Ecto neural progenitor cell (in vitro differentiated cells): ENCODE measurements around the gene ZNF644.
A peak's percentile ranks its signal among the peaks of the same experiment; 100 is the strongest.

Experiments used
- DNase-seq: peaks from one replicate; pipeline ENCODE4 v3.0.0-alpha.2; 2018; ENCODE audit warnings: low spot score

ZNF644 gene

DNA sequence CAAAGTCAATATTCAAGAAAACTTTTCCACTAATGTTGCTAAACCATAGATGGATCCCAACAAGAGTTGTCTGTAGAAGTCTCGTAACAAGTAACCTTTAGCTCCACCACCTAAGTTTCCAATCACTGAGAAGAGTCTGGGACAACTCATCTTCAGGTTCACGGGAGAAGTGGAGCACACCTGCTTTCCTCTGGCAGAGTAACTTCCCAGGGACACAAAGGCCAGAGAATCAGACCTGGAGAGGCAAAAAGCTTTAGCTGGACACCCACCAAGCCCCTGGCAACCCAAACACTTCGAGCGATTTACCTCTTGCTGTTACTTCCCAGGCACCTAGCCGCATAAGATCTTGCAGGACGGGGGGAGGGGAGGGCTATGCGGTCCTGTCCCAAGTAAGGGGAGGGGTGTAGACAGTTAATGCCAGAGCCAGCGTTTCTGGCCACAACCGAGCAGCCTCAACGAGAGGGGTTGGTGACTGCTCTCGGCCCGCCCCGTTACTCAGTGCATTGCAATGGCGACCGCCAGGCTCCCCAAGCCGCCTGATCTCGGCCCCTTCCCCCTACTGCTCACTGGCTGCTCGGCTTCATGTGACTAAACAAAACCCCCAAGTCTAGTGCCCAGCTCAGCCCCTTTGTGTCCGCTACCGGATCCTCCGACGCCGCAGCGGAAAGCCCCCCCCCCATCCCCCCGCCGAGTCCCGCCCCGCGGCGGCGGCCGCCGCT lies 709 bp downstream of the ZNF644 start:
- DNase-seq, result peak; percentile 90

DNA sequence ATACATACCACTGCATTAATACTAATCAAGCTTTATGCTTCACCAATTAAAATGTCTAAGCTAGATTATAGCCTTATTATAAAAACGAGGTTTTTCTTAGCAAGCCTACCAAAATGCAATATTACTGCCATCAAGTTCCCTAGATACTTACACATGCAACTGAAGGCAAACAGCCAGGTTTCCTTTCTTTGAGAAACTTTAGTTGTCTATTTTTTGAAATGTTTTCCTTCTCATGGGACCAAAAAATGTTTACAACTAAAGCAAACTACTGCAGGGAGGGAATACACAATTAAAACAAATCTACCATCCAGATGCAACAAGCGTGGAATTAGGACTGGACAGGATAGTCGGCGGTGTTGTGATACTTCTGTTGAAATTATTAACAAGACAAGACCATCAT lies 1.3 kb downstream of the ZNF644 start:
- DNase-seq, result no peak

DNA sequence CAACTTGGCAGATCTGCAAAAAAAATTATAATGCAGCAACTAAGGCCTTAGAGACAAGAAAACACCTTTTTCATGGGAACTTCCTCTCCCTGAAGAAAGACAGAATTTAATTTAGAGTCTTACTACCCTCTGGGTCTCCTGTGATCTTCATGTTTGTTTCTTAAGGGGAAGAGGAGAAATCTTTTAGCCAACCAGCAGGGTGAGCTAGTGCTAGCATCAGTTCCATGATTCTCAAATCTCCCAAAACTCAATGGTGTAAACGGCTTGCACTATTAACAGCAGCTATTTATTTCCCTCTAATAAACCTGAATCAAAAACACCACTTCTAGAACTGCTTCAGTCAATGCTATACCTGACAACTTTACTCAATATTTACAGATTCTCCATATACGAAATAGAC lies 3.8 kb downstream of the ZNF644 start:
- no peak for DNase-seq

DNA sequence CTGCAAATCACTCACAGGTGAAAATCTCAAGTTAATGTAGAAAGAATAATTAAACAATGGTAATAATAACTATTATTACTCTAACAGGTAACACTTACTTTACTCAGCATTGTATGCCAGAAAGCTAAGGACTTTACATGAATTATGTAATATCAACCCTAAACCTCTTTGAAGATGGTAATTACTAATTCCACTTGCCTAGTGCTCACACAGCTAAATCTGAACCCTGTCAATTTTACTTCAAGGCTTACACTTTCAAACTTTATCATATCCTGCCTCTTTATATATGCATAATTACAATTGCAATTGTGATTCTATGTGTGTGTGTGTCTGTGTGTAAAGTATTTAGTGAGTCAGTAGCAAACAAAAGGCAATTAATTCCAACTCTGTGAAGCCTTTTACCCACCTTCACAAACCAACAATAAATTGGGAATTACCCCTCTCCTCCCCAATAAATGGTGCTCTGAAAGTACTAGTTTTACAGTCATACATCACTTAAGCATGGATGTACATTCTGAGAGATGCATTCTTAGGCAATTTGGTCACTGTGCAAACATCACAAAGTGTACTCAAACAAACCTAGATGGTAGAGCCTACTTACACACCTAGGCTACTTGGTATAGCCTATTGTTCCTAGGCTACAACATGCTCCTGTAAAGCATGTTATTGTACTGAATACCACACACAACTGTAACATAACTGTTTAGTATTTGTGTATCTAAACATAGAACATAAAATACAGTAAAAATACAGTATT lies 5.9 kb downstream of the ZNF644 start:
- DNase-seq, result no peak

DNA sequence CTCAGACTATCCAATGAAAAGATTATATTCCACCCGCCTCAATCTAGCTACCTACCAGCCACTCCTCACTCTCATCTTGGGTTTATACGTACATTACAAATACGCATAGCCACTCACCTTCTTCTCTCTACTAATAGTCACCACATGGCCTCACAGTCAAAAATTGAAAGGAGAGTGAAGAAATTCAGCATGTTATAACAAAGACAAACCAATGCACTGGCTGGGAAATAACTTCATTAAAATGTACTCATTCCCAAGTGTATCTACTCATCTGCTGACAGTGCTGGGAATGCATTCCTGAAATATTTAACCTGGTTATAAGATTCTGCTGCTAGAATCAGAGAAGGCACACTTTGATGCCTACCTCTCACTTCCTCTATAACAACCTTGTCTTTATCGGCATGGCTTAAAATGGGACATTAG lies 6.5 kb downstream of the ZNF644 start:
- no peak for DNase-seq

DNA sequence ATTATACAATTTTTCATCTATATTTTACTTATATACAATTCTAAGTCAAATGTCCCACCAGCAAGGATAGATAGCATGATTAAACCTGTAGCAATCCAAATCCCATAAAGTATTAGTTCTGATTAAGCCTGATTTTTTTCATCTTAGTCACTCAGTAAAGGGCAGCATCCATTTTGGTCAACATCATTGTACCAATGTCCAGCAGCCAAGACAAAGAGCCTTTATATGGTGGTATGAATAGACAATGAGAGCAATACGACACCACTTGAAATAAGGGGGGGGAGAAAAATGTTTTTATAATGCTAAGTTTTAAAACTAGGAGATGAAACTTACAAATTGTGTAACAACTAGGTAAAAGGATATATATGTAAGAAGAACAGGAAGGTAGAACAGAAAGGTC lies 7.4 kb downstream of the ZNF644 start:
- DNase-seq, result no peak

DNA sequence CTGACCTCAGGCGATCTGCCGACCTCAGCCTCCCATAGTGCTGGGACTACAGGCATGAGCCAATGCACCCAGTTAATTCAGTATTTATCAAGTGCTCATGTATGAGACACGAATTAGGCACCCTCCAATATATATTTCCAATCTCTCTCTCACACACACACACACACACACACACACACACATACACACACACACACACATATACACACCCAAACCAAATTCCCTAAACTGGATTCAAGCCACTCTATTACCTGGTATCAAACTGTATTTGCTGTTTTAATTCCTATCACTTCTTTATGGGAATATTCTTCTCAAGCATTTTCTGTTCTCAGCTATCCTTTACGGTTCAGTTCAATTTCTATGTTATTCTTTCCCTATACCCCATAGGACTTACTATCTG lies 8.5 kb downstream of the ZNF644 start:
- no peak for DNase-seq

DNA sequence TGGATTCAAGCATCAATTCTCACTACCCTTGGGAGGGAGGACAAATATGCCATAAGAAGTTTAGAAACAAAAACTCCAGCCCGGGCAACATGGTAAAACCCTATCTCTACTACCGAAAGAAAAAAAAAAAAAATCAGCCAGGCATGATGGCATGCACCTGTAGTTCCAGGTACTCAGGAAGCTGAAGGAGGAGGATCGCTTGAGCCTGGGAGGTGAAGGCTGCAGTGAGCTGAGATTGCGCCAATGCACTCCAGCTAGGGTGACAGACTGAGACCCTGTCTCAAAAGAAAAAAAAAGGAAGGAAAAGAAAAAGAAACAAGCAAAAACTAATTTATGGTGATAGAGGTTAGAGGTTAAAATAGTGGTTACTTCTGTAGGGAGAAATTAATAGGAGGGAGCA lies 9.6 kb downstream of the ZNF644 start:
- DNase-seq, result no peak

DNA sequence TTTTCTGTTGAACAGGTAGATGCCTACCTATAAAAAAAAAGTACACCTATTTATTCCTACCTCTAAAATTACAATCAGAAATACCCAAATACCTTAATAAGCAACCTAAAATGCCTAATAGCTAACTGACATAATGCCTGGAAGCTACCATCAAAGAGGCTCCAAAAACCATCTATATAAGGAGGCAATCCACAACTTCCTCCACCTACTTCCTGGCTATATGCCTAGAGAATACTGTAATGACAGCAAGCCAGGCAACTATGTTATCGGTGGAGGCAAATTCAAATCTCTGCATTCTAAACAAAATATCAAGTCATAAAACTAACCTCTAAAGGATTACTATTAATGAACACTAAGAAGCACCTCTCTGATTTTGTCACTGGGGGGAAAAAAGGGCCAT lies 10.1 kb downstream of the ZNF644 start:
- no peak for DNase-seq

DNA sequence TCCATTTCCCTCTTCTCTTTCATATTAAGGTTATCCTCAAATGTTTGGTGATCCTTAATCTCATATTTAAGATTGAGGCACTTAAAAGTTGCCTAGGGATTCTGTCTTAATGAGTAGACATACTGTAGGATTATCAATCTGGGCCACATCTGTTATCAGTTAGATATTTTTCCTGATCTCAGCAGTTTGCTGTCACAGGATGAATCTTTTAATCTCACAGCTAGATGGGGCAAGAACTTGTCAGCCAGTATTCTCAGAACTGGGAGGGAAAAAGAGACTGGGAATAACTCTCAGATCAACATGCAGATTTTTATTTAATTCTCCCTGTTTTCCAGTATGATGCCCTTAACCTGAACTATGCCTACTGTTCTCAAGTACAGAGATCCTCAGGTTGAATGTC lies 14.0 kb downstream of the ZNF644 start:
- no peak for DNase-seq

DNA sequence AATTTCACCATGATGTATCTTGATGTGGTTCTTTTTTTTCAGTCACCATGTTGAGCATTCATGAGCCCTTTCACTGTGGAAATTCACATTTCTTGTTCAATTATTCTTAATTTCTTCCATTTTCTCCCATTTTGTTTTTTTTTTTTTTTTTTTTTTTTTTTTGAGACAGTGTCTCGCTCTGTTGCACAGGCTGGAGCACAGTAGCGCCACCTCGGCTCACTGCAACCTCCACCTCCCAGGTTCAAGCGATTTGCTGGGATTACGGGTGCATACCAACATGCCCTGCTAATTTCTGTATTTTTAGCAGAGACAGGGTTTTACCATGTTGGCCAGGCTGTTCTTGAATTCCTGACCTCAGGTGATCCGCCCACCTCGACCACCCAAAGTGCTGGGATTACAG lies 14.7 kb downstream of the ZNF644 start:
- no peak for DNase-seq

DNA sequence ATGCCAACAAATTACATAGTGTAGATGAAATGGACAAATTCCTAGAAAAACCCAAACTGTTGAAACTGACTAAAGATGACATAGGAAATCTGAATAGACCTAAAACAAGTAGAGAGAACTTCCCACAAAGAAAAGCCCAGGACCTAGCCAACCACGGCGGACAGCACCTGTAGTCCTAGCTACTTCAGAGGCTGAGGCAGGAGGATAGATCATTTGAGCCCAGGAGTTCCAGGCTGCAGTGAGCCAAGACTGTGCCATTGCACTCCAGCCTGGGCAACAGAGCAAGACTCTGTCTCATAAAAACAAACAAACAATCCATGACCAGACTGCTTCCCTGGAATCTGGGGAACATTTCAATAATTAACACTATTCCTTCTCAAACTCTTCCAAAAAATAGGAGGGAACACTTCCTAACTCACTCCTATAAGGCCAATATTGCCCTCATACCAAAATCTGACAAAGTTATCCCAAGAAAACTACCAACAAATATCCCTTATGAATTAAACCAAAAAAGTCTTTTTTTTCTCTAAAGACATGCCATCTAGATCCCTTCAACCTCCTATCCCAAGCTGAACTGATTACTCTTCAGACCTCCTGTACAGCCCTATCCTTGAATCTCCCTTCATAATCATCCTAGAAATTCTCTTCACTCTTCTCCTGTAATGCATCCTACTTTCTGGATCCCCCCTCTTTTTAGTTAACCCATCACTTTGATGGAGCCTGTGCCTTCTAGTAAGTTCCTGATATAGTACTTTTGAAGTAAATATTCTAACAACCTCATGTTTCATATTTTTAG lies 15.5 kb downstream of the ZNF644 start:
- no peak for DNase-seq

DNA sequence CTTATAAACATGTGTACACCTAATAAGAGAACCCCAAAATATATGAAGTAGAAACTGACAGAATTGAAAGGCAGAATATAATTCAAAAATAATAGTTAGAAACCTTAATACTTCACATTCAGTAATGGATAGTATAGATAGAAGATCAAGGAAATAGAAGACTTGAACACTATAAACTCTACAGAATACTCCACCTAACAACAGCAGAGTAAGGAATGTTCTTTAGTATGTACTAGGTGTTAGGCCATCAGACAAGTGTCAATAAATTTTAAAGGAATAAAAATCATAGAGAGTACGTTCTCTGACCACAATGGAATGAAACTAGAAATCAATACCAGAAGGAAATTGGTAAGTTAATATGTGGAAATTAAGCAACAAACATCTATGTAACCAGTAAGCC lies 16.6 kb downstream of the ZNF644 start:
- no peak for DNase-seq

DNA sequence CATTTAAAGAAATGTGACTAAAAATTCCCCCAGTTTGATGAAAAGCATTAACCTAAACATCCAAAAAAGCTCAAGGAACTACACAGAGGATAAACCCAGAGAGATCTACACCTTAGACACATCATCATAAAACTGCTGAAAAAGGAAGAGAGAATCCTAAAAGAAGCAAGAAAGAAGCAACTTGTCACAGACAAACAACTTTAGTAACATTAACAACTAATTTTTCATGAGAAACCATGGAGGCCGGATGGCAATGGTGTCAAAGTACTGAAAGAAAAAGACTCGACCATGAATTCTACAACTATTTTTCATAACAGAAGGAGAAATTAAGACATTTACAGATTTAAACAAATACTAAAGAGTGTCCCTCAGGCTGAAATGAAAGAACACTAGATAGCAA lies 17.7 kb downstream of the ZNF644 start:
- DNase-seq, result no peak

DNA sequence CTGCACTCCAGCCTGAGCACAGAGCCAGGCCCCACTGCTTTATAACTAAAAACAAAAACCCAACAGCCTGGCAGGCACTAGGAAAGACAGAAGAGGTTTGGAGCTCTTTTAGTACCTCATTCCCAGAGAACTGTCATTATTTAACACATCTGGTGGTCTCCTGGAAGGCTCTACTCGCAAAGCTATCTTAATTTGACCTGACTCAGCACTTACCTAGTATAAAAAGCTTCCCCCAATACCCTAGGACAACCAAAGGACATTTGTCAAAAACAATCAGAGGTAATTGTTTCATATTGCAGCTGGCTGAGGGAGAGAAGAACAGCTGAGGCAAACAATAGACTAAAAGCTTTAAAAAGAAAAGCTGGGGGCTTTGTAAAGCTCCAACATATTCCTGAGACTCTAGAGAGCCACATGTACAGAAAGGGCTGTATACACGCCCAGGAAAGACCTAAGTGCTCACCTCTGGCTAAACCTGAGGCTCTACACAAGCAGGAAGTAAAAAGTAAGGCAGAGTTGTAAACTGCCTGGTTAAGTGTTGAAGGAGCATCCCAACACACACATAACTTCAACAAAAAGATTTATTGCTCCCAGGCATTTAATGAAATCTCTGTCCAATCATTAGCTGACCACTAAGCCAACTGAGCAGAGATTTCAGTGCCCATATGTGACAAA lies 25.0 kb downstream of the ZNF644 start:
- DNase-seq, result no peak

DNA sequence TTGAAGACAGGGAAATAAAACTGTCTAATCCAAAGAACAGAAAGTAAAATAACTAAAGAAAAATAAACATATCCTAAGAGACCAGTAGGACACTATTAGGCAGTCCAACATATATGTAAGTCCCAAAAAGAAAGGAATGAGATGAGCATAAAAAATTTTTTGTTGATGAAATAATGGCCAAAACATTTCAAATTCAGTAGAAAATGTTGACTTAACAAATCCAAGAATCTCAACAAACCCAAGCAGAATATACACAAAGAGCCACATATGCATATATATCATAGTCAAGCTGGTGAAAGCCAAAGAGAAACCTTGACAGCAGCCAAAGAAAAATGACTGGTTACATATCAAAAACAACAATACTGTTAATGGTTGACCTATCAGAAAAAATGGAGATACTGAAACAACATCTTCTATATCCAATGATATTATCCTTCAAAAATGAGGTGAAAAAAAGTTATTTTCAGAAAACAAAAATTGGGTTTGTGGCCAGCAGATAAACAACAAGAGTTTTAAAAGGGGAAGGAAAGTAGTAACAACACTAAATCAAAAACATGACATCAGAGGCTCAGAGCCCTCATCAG lies 26.4 kb downstream of the ZNF644 start:
- no peak for DNase-seq

DNA sequence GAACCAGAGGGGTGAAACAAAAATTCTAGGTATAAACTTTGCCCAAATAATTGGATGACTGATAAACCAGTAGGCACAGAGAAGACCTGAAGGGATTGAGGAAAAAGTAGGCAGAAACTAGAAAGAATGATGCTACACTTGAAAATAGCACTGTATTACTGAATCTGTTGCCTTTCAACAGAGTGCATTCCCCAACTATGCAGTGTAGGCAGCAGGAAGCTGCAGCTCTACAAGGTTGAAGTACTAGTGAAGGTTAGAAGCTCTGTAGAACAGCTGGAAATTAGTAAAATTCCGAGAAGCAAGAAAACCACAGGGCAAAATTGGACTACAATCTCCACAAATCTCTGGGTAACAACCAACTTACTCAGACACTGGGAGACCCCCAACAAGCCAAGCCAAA lies 27.4 kb downstream of the ZNF644 start:
- DNase-seq, result no peak

DNA sequence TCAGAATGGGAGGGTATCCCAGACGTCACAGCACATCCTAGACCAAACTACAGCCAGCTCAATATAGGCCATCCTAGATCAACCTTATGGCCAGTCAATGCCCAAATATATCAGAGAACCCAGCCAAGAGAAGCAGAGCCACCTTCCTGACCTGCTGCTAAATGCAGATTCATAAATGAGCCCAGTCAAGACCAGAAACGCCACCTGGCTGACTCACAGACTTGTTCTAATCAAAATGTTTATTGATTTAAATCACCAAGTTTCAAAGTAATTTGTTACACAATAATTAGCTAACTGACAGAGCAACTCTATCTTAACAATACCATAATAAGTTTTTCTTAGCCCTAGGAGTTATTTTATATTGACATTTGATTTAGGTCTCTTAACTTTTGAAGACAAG lies 28.6 kb downstream of the ZNF644 start:
- DNase-seq, result no peak

DNA sequence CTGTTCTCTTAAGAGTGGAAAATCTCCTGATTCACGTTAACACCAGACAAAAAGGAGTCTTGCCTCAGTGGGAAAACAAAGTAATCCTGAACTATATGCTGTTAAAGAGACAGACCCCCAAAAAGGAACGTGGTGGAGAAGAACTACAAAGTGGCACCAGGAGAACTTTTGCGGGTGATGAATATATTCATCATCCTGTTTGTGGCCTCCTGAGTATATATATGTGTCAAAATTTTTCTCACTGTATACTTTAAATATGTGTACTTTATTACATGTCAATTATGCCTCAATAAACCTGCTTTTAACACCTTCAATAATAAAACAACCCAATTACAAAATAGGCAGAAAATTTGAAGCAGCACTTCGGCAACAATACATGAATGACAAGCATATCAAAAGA lies 31.1 kb downstream of the ZNF644 start:
- no peak for DNase-seq

DNA sequence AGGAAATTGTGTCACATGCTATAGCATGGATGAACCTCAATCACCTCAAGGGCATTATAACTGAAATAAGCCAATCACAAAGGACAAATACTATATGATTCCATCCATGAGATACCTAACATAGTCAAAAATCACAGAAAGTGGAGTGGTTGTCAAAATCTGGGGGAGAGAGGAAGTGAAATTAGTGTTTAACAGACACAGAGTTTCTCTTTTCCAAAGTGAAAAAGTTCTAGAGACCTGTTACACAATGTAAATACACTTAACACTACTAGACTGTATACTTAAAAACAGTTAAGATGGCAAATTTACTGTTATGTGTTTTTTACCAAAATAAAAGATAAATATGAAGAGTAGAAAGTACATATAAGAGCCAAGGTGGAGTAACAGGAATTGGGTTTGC lies 31.8 kb downstream of the ZNF644 start:
- DNase-seq, result no peak

DNA sequence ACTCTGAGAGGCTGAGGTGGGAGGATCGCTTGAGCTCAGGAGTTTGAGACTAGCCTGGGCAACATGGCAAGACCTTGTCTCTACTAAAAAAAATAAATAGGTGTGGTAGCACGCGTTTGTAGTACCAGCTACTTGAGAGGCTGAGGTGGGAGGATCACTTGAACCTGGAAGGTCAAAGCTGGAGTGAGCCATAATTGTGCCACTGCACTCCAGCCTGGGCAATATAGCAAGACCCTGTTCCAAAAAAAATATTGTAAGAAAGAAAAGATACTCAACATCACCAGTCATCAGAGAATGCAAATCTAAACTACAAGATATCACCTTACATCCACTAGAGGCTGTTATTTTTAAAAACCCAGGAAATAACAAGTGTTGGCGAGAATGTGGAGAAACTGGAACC lies 32.5 kb downstream of the ZNF644 start:
- DNase-seq, result no peak

DNA sequence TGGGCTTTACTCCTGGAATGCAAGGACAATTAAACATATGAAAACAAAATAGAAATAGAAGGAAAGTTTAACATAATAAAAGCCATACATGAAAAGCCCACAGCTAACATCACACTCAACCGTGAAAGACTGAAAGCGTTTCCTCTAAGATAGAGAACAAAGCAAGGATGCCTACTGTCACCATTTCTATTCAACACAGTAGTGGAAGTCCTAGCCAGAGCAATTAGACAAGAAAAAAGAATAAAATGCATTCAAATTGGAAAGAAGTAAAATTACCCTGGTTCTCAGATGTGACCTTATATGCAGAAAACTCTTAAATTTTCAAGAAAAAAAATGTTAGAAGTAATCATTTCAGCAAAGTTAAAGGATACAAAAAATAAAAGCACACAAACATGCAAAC lies 34.0 kb downstream of the ZNF644 start:
- no peak for DNase-seq
